AG04449 (cell line): ENCODE data around the gene SGPP2.

Experiments
- CTCF ChIA-PET: fragments of 350-600 bp; formaldehyde crosslinking; extraction: SDS; loops from one replicate; lab custom pipeline; 2021; ENCODE audit warnings: antibody characterized with exemption; lab: Yijun Ruan, JAX
- POLR2A ChIA-PET: fragments of 400-600, 350-600 bp; formaldehyde crosslinking; extraction: SDS; loops from one replicate; lab custom pipeline; 2020; ENCODE audit warnings: antibody characterized with exemption, inconsistent platforms; lab: Yijun Ruan, JAX
- DNase-seq: peaks from one replicate; pipeline ENCODE4 v3.0.0-alpha.2; 2010; ENCODE audit warnings: low read depth, low spot score
- H3K4me3 ChIP-seq: 2 replicates; pipeline ENCODE4 v1.5.1; 2011; ENCODE audit warnings: low read depth, mild to moderate bottlenecking, control low read depth, low read length
- CTCF ChIP-seq: IDR thresholded peaks from one replicate; pipeline ENCODE4 v1.5.1; 2011; ENCODE audit warnings: mild to moderate bottlenecking, moderate library complexity, low read length, control low read depth, inconsistent platforms; ENCODE audit not compliant: insufficient read depth; ENCODE audit errors: missing control alignments

SGPP2 gene

GRCh38 chr2:222538535-222538934 is 114.2 kb downstream of the SGPP2 start:
- ChIA-PET CTCF (no interaction called here), POLR2A (no interaction called here)
- no peak for DNase-seq
- TF ChIP-seq CTCF: no peak
- no peak overlapping the region for H3K4me3 ChIP-seq

GRCh38 chr2:222544661-222545060 is 120.3 kb downstream of the SGPP2 start:
- H3K4me3 ChIP-seq: no peak overlapping the region
- TF ChIP-seq CTCF: no peak
- POLR2A ChIA-PET: interaction anchor here (0.6 kb wide), 1 partner anchor 15 kb away, joined by 3 read pairs; no protein-coding TSS in a partner anchor
- no peak for DNase-seq
- CTCF ChIA-PET: interaction anchor here (0.8 kb wide), 1 partner anchor 17 kb away, joined by 6 read pairs; no protein-coding TSS in a partner anchor

- ChIA-PET POLR2A (no interaction called here), CTCF (no interaction called here)
- no peak overlapping the region for H3K4me3 ChIP-seq
- TF ChIP-seq CTCF: no peak
- DNase-seq: no peak
These were observed 121.8 kb downstream of the SGPP2 start for GRCh38 chr2:222545823-222546795.

GRCh38 chr2:222547083-222547482 is 122.7 kb downstream of the SGPP2 start:
- no peak for DNase-seq
- H3K4me3 ChIP-seq: no peak overlapping the region
- no peak for TF ChIP-seq CTCF
- POLR2A ChIA-PET: no interaction called here
- CTCF ChIA-PET: no interaction called here

- ChIA-PET POLR2A (no interaction called here), CTCF (no interaction called here)
- H3K4me3 ChIP-seq: no peak overlapping the region
- no peak for DNase-seq
- TF ChIP-seq CTCF: no peak
These were observed 124.6 kb downstream of the SGPP2 start for GRCh38 chr2:222548992-222549391.

- TF ChIP-seq CTCF: no peak
- DNase-seq: no peak
- ChIA-PET POLR2A (no interaction called here), CTCF (interaction anchor here (1.5 to 1.6 kb wide), 2 partner anchors 8 to 19 kb away, joined by 4 to 5 read pairs; no protein-coding TSS in a partner anchor)
- no peak overlapping the region for H3K4me3 ChIP-seq
These were observed 130.2 kb downstream of the SGPP2 start for GRCh38 chr2:222554517-222554916.
